GM23338 (cell line): Measurements from ENCODE around the gene PLEK.
"Not testable (repeated sequence)": the region's sequence is repeated elsewhere in the genome, so short reads cannot be mapped to it uniquely, and the experiment has no call there.

ENCODE experiments used
- CREB1 ChIP-seq: fragments of 250-450 bp; sonication (Bioruptor Pico); IDR thresholded peaks from 2 replicates; pipeline ENCODE4 v1.5.0; 2020; ENCODE audit warnings: low read depth, mild to moderate bottlenecking, moderate library complexity
- EZH2 ChIP-seq: fragments of 200-600 bp; sonication (generic); IDR thresholded peaks from one replicate; pipeline ENCODE4 v1.8.0; 2017; ENCODE audit warnings: antibody characterized with exemption, mild to moderate bottlenecking, low read depth; ENCODE audit not compliant: unreplicated experiment
- EZH2phosphoT487 ChIP-seq: fragments of 200-600 bp; sonication (generic); IDR thresholded peaks from one replicate; pipeline ENCODE4 v1.8.1; 2018; ENCODE audit warnings: antibody characterized with exemption; ENCODE audit not compliant: unreplicated experiment
- JUNB ChIP-seq: IDR thresholded peaks from one replicate; pipeline ENCODE4 v1.6.1; 2016; ENCODE audit warnings: antibody characterized with exemption; ENCODE audit not compliant: unreplicated experiment
- NANOG ChIP-seq: IDR thresholded peaks from 2 replicates; pipeline ENCODE4 v1.6.1; 2016; ENCODE audit warnings: antibody characterized with exemption, borderline replicate concordance
- POLR2AphosphoS5 ChIP-seq: IDR thresholded peaks from 2 replicates; pipeline ENCODE4 v1.6.1; 2016; ENCODE audit warnings: antibody characterized with exemption, low read depth
- ZNF114 ChIP-seq: fragments of 250-450 bp; sonication (Bioruptor Pico); IDR thresholded peaks from 2 replicates; pipeline ENCODE4 v1.5.0; 2020; ENCODE audit warnings: mild to moderate bottlenecking, moderate library complexity
- ZNF331 ChIP-seq: fragments of 250-450 bp; sonication (Bioruptor Pico); IDR thresholded peaks from 2 replicates; pipeline ENCODE4 v1.5.0; 2020; ENCODE audit warnings: low read depth, mild to moderate bottlenecking, moderate library complexity
- TF ChIP-seq, protein P1 (sequence below): IDR thresholded peaks from one replicate; pipeline ENCODE4 v1.6.1; 2018; ENCODE audit warnings: antibody characterized with exemption; ENCODE audit not compliant: unreplicated experiment
- TF ChIP-seq, protein P2 (sequence below), 2 experiments: fragments of 200-600 bp in 1 of 2; sonication (generic) in 1 of 2; conservative IDR thresholded peaks; 2 replicates each; pipeline versions ENCODE4 v1.5.1 to v1.6.1; 2016 to 2017; ENCODE audit warnings: antibody characterized with exemption in 2 of 2, low read depth in 2 of 2, mild to moderate bottlenecking in 2 of 2, moderate library complexity in 1 of 2
- TF ChIP-seq, protein P3 (sequence below): IDR thresholded peaks from 2 replicates; pipeline ENCODE4 v1.6.1; 2016; ENCODE audit warnings: antibody characterized with exemption

DNA sequence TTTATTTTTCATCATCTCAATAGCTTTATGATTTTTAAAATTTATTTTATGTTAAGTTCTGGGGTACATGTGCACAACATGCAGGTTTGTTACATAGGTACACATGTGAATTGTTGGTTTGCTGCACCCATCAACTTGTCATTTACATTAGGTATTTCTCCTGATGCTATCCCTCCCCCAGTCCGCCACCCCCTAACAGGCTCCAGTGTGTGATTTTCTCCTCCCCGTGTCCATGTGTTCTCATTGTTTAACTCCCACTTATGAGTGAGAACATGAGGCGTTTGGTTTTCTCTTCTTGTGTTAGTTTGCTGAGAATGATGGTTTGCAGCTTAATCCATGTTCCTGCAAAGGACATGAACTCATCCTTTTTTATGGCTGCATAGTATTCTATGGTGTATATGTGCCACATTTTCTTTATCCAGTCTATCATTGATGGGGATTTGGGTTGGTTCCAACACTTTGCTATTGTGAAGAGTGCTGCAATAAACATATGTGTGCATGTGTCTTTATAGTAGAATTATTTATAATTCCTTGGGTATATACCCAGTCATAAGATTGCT, 32.7 kb downstream of the PLEK start:
- TF ChIP-seq, protein P1, sequence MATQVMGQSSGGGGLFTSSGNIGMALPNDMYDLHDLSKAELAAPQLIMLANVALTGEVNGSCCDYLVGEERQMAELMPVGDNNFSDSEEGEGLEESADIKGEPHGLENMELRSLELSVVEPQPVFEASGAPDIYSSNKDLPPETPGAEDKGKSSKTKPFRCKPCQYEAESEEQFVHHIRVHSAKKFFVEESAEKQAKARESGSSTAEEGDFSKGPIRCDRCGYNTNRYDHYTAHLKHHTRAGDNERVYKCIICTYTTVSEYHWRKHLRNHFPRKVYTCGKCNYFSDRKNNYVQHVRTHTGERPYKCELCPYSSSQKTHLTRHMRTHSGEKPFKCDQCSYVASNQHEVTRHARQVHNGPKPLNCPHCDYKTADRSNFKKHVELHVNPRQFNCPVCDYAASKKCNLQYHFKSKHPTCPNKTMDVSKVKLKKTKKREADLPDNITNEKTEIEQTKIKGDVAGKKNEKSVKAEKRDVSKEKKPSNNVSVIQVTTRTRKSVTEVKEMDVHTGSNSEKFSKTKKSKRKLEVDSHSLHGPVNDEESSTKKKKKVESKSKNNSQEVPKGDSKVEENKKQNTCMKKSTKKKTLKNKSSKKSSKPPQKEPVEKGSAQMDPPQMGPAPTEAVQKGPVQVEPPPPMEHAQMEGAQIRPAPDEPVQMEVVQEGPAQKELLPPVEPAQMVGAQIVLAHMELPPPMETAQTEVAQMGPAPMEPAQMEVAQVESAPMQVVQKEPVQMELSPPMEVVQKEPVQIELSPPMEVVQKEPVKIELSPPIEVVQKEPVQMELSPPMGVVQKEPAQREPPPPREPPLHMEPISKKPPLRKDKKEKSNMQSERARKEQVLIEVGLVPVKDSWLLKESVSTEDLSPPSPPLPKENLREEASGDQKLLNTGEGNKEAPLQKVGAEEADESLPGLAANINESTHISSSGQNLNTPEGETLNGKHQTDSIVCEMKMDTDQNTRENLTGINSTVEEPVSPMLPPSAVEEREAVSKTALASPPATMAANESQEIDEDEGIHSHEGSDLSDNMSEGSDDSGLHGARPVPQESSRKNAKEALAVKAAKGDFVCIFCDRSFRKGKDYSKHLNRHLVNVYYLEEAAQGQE, result not testable (repeated sequence)
- TF ChIP-seq, protein P2, sequence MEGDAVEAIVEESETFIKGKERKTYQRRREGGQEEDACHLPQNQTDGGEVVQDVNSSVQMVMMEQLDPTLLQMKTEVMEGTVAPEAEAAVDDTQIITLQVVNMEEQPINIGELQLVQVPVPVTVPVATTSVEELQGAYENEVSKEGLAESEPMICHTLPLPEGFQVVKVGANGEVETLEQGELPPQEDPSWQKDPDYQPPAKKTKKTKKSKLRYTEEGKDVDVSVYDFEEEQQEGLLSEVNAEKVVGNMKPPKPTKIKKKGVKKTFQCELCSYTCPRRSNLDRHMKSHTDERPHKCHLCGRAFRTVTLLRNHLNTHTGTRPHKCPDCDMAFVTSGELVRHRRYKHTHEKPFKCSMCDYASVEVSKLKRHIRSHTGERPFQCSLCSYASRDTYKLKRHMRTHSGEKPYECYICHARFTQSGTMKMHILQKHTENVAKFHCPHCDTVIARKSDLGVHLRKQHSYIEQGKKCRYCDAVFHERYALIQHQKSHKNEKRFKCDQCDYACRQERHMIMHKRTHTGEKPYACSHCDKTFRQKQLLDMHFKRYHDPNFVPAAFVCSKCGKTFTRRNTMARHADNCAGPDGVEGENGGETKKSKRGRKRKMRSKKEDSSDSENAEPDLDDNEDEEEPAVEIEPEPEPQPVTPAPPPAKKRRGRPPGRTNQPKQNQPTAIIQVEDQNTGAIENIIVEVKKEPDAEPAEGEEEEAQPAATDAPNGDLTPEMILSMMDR (conservative IDR thresholded peaks at IDR 0.05; ENCODE audit: low read depth in 2 of 2), result not testable (repeated sequence)
- not testable (repeated sequence) for TF ChIP-seq POLR2AphosphoS5; EZH2; ZNF114 (CRISPR knock-in tag); EZH2phosphoT487; CREB1 (CRISPR knock-in tag); ZNF331; JUNB; NANOG
- TF ChIP-seq, protein P3, sequence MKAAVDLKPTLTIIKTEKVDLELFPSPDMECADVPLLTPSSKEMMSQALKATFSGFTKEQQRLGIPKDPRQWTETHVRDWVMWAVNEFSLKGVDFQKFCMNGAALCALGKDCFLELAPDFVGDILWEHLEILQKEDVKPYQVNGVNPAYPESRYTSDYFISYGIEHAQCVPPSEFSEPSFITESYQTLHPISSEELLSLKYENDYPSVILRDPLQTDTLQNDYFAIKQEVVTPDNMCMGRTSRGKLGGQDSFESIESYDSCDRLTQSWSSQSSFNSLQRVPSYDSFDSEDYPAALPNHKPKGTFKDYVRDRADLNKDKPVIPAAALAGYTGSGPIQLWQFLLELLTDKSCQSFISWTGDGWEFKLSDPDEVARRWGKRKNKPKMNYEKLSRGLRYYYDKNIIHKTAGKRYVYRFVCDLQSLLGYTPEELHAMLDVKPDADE, result not testable (repeated sequence)
